SK-N-MC (cell line): ENCODE data around the gene RNF186.

ENCODE experiments used
- DNase-seq: peaks from one replicate; pipeline ENCODE4 v3.0.0-alpha.2; 2011; ENCODE audit warnings: low read depth, low spot score
- H3K27ac ChIP-seq: fragments of 200-600 bp; sonication (generic); 2 replicates; pipeline ENCODE4 v1.5.1; 2016; ENCODE audit warnings: mixed run types
- H3K36me3 ChIP-seq: fragments of 200-600 bp; sonication (generic); 2 replicates; pipeline ENCODE4 v1.6.1; 2017; ENCODE audit warnings: antibody characterized with exemption, low read length, mixed read lengths; ENCODE audit not compliant: insufficient read depth
- H3K4me3 ChIP-seq: fragments of 200-600 bp; sonication (generic); 2 replicates; pipeline ENCODE4 v1.5.1; 2016
- H3K9ac ChIP-seq: fragments of 200-600 bp; sonication (generic); 2 replicates; pipeline ENCODE4 v1.8.0; 2017; ENCODE audit warnings: mixed run types, mixed read lengths; ENCODE audit not compliant: insufficient read length
- H3K9me3 ChIP-seq: fragments of 200-600 bp; sonication (generic); 2 replicates; pipeline ENCODE4 v1.6.1; 2017; ENCODE audit warnings: low read depth, mild to moderate bottlenecking, antibody characterized with exemption, low read length, moderate library complexity, mixed read lengths
- EZH2 ChIP-seq: fragments of 200-600 bp; sonication (generic); IDR thresholded peaks from one replicate; pipeline ENCODE4 v1.6.1; 2017; ENCODE audit warnings: antibody characterized with exemption
- FOXP2 ChIP-seq: optimal IDR thresholded peaks from 2 replicates; pipeline ENCODE3; 2011; ENCODE audit warnings: mild to moderate bottlenecking, moderate library complexity; ENCODE audit not compliant: insufficient read depth; ENCODE audit errors: extremely low read length, control extremely low read depth
- POLR2AphosphoS5 ChIP-seq: IDR thresholded peaks from 2 replicates; pipeline ENCODE4 v1.6.1; 2012; ENCODE audit warnings: mild to moderate bottlenecking, low read depth, low read length, borderline replicate concordance

Gene RNF186

GRCh38 chr1:19802269-19802668, 12.8 kb downstream of the RNF186 start:
- H3K27ac ChIP-seq: no peak overlapping the region
- DNase-seq: no peak
- no peaks in the 10 kb centered on the region for H3K36me3 ChIP-seq
- H3K4me3 ChIP-seq: no peak overlapping the region
- TF ChIP-seq FOXP2 (no peak), POLR2AphosphoS5 (no peak), EZH2 (no peak)
- H3K9ac ChIP-seq: no peak overlapping the region
- H3K9me3 ChIP-seq: no peaks in the 10 kb centered on the region

- H3K36me3 ChIP-seq: no peaks in the 10 kb centered on the region
- no peak overlapping the region for H3K4me3 ChIP-seq
- H3K9ac ChIP-seq: no peak overlapping the region
- no peak overlapping the region for H3K27ac ChIP-seq
- DNase-seq: no peak
- TF ChIP-seq EZH2: no peak
- no peak for TF ChIP-seq POLR2AphosphoS5
- TF ChIP-seq FOXP2: no peak
- H3K9me3 ChIP-seq: no peaks in the 10 kb centered on the region
These were observed 14.8 kb downstream of the RNF186 start for GRCh38 chr1:19800076-19800804.

GRCh38 chr1:19799230-19800075, 15.6 kb downstream of the RNF186 start, which contains the start of gene TMCO4:
TSS of gene TMCO4 (minus strand) at chr1:19799916. CDS start at chr1:19780758, 19,158 bp downstream.
- TF ChIP-seq FOXP2 (no peak), EZH2 (no peak), POLR2AphosphoS5 (no peak)
- no peak within 1 kb of the TSS for H3K27ac ChIP-seq
- H3K36me3 ChIP-seq: no peaks in the 10 kb centered on the region
- H3K4me3 ChIP-seq: no peak within 1 kb of the TSS
- no peak for DNase-seq
- H3K9me3 ChIP-seq: no peaks in the 10 kb centered on the region
- no peak within 1 kb of the TSS for H3K9ac ChIP-seq

GRCh38 chr1:19798486-19799229, 16.4 kb downstream of the RNF186 start:
- no peak overlapping the region for H3K27ac ChIP-seq
- no peak for DNase-seq
- TF ChIP-seq EZH2 (no peak), FOXP2 (no peak), POLR2AphosphoS5 (no peak)
- H3K9ac ChIP-seq: no peak overlapping the region
- no peaks in the 10 kb centered on the region for H3K36me3 ChIP-seq
- H3K4me3 ChIP-seq: no peak overlapping the region
- H3K9me3 ChIP-seq: no peaks in the 10 kb centered on the region

GRCh38 chr1:19797827-19798226, 17.3 kb downstream of the RNF186 start:
- Histone ChIP-seq H3K9me3 (no peaks in the 10 kb centered on the region), H3K36me3 (no peaks in the 10 kb centered on the region), H3K27ac (no peak overlapping the region), H3K9ac (no peak overlapping the region), H3K4me3 (no peak overlapping the region)
- no peak for DNase-seq
- TF ChIP-seq FOXP2 (no peak), POLR2AphosphoS5 (no peak), EZH2 (no peak)

GRCh38 chr1:19794583-19794982, 20.5 kb downstream of the RNF186 start:
- no peak for DNase-seq
- H3K9ac ChIP-seq: no peak overlapping the region
- H3K27ac ChIP-seq: no peak overlapping the region
- no peak overlapping the region for H3K4me3 ChIP-seq
- no peaks in the 10 kb centered on the region for H3K9me3 ChIP-seq
- no peak for TF ChIP-seq POLR2AphosphoS5
- TF ChIP-seq FOXP2: no peak
- TF ChIP-seq EZH2: no peak
- no peaks in the 10 kb centered on the region for H3K36me3 ChIP-seq

GRCh38 chr1:19793360-19794046, 21.6 kb downstream of the RNF186 start:
- no peak overlapping the region for H3K9ac ChIP-seq
- no peak overlapping the region for H3K27ac ChIP-seq
- H3K9me3 ChIP-seq: no peaks in the 10 kb centered on the region
- TF ChIP-seq EZH2: no peak
- no peak for TF ChIP-seq POLR2AphosphoS5
- TF ChIP-seq FOXP2: no peak
- H3K36me3 ChIP-seq: no peaks in the 10 kb centered on the region
- DNase-seq: no peak
- H3K4me3 ChIP-seq: no peak overlapping the region
